Psoas muscle (tissue), 8 donors: ENCODE measurements around the gene AKR7A3. TPM values are rescaled to one million over a fixed set of nuclear protein-coding genes. Genes with fewer than 3 reads are reported as not detected.

Source experiments
- ATAC-seq, 4 donors: fragments of 200-7000 bp; cut with Tn5 transposase; one replicate each; pipeline ENCODE4 v1.9.1; 2020; ENCODE audit warnings: moderate library complexity in 3 of 4, mild to moderate bottlenecking in 2 of 4
- DNase-seq, 2 donors: peaks; one replicate each; pipeline ENCODE4 v3.0.0-alpha.2; 2020
- H3K27ac ChIP-seq: fragments of 200-600 bp; one replicate; pipeline ENCODE4 v1.8.0; 2022
- H3K27me3 ChIP-seq, 3 donors: fragments of 200-600 bp in 1 of 3; one replicate each; pipeline versions ENCODE4 v1.6.1 to v1.8.0; 2013 to 2022; ENCODE audit warnings: low read length in 2 of 3, mild to moderate bottlenecking in 2 of 3, moderate library complexity in 1 of 3; ENCODE audit not compliant: insufficient read depth in 3 of 3
- H3K36me3 ChIP-seq, 2 donors: fragments of 200-600 bp in 1 of 2; one replicate each; pipeline versions ENCODE4 v1.6.1 to v1.8.0; 2013 to 2022; ENCODE audit warnings: low read depth in 1 of 2, mild to moderate bottlenecking in 1 of 2, moderate library complexity in 1 of 2; ENCODE audit not compliant: insufficient read depth in 1 of 2
- H3K4me1 ChIP-seq: fragments of 200-600 bp; one replicate; pipeline ENCODE4 v1.8.0; 2022
- H3K4me3 ChIP-seq: fragments of 200-600 bp; one replicate; pipeline ENCODE4 v1.8.0; 2022; ENCODE audit warnings: mild to moderate bottlenecking
- H3K9me3 ChIP-seq: fragments of 200-600 bp; one replicate; pipeline ENCODE4 v1.8.0; 2022
- WGBS, 3 donors: extraction: QIAGEN DNeasy Blood & Tissue Kit; methylation state at CpG; one replicate each; pipeline versions ENCODE4 v1.1.6 to v1.1.7; 2013; 5-methylcytosine and 5-hydroxymethylcytosine counted together
- intact Hi-C, 2 donors: fragments of 100-400 bp; cut with DNase I; formaldehyde crosslinking; loops; one replicate each; pipeline versions ENCODE4 v1.11.0 to v1.14.2; 2022
- polyA plus RNA-seq, 3 donors: library from polyadenylated mRNA; stranded (reverse); fragments of 200-250 nt; gene quantifications; one replicate each; pipeline ENCODE4 v1.2.3, GENCODE V29; 2013
- total RNA-seq, 4 donors: library from RNA; stranded (reverse); fragmentation: NEBNext Ultra II Directional in 2 of 4; extraction: Animal tissue kit (Norgen Biotek cat#: 25700) in 2 of 4; gene quantifications; one replicate each; pipeline versions ENCODE4 v1.2.1 to v1.2.4, GENCODE V29; 2021 to 2023
- TF ChIP-seq, protein P1 (sequence below): fragments of 200-600 bp; IDR thresholded peaks from one replicate; pipeline ENCODE4 v1.8.0; 2022; ENCODE audit warnings: antibody characterized with exemption
- donor health status: healthy with polysubstance abuse.
- donor health status: DM: no; HTN: no; CAD: no; lungs with moderate emphysema.
- donor health status: Bipolar disorder and iron deficiency.
- donor health status: healthy.
- donor health status: DM: yes; HTN: yes; CAD: no.
- donor health status: DM: no; HTN: no; CAD: no.
- donor health status: DM: no; HTN: no; CAD: no.
- donor health status: DM: yes; HTN: yes; CAD: no.

AKR7A3 gene
- total and polyA plus RNA-seq, 7 donors = 0.15 to 0.42 (median 0.34) TPM; not detected in 1

DNA sequence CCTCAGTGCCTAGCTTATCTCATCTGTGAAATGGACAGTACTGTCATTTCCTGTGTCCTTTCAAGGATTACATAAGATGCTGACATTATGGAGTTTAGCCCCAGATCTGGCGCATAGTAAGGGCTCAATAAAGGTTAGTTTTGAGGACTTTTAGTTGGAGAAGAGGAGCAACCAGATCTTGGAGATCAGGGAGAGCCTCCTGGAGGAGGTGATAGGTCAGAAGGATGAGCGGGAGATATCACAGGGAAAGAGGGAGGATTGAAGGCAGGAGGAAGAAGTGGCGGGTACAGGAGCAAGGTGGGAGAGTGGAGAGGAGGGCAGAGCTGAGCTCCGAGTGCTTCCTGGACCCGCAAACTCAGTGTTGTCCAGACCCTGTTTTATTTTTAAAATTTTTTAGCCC lies 41.0 kb upstream of the AKR7A3 start:
- peaks cover 0 to 73% of the 10 kb centered on the region in 2 donors for H3K36me3 ChIP-seq
- intact Hi-C loops = no loop called here
- no peak overlapping the region for H3K4me3 ChIP-seq
- H3K4me1 ChIP-seq = no peaks in the 10 kb centered on the region
- ATAC-seq = no peak
- WGBS, 3 donors = 93 to 96% (median 95%) methylated on average over 5 of the region's 5 CpGs
- no peak for DNase-seq
- H3K9me3 ChIP-seq = no peaks in the 10 kb centered on the region
- H3K27ac ChIP-seq = no peak overlapping the region
- no peaks in the 10 kb centered on the region for H3K27me3 ChIP-seq
- TF ChIP-seq, protein P1, sequence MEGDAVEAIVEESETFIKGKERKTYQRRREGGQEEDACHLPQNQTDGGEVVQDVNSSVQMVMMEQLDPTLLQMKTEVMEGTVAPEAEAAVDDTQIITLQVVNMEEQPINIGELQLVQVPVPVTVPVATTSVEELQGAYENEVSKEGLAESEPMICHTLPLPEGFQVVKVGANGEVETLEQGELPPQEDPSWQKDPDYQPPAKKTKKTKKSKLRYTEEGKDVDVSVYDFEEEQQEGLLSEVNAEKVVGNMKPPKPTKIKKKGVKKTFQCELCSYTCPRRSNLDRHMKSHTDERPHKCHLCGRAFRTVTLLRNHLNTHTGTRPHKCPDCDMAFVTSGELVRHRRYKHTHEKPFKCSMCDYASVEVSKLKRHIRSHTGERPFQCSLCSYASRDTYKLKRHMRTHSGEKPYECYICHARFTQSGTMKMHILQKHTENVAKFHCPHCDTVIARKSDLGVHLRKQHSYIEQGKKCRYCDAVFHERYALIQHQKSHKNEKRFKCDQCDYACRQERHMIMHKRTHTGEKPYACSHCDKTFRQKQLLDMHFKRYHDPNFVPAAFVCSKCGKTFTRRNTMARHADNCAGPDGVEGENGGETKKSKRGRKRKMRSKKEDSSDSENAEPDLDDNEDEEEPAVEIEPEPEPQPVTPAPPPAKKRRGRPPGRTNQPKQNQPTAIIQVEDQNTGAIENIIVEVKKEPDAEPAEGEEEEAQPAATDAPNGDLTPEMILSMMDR = no peak

- WGBS, 3 donors = 83 to 90% (median 87%) methylated on average over 13 of the region's 13 CpGs
- Histone ChIP-seq H3K4me3 (no peak overlapping the region), H3K36me3 (peaks cover 0 to 77% of the 10 kb centered on the region in 2 donors), H3K4me1 (no peaks in the 10 kb centered on the region), H3K27ac (no peak overlapping the region), H3K9me3 (no peaks in the 10 kb centered on the region), H3K27me3 (no peaks in the 10 kb centered on the region)
- DNase-seq (peak in 1 of 2 donors; percentile 7), ATAC-seq (no peak)
- TF ChIP-seq, protein P1 = no peak
- intact Hi-C loops = no loop called here
These were observed 40.6 kb upstream of the AKR7A3 start for GRCh38 chr1:19329188-19329587.

GRCh38 chr1:19328486-19328885 lies 39.9 kb upstream of the AKR7A3 start:
- intact Hi-C loops = no loop called here
- Histone ChIP-seq H3K4me1 (no peaks in the 10 kb centered on the region), H3K27me3 (no peaks in the 10 kb centered on the region), H3K27ac (no peak overlapping the region), H3K4me3 (no peak overlapping the region), H3K9me3 (no peaks in the 10 kb centered on the region), H3K36me3 (peaks cover 4 to 82% of the 10 kb centered on the region in 2 donors)
- 92 to 94% (median 93%) methylated on average over 13 to 18 of the region's 18 CpGs for WGBS, 3 donors
- ATAC-seq (no peak), DNase-seq (peak in 1 of 2 donors; percentile 14)
- TF ChIP-seq, protein P1 = no peak

DNA sequence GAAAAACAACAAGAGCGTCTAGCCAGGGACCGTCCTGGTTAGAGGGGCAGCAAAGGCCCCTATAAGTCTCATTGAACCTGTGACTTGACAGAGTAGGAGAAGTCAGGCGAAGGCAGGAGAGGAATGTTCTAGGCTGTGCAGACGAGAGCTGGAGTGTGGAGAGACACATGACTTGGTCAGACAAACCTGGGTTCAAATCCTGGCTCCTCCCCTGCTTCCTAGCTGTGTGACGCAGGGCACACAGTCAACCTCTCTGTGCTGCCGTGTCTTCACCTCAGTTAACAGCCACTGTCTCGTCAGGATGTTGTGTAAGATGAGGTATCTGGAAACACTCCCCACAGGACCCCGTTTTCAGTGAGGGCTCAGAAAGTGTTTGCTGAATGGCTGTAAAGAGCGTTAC lies 39.2 kb upstream of the AKR7A3 start:
- DNase-seq (no peak), ATAC-seq (no peak)
- WGBS, 3 donors = 87 to 93% (median 89%) methylated on average over 9 of the region's 9 CpGs

More for the DNA sequence above, 39.2 kb upstream of the AKR7A3 start:
- TF ChIP-seq, protein P1 = no peak
- Histone ChIP-seq H3K27me3 (no peaks in the 10 kb centered on the region), H3K27ac (no peak overlapping the region), H3K9me3 (no peaks in the 10 kb centered on the region), H3K4me3 (no peak overlapping the region), H3K36me3 (peaks cover 4 to 84% of the 10 kb centered on the region in 2 donors), H3K4me1 (no peaks in the 10 kb centered on the region)
- intact Hi-C loops = no loop called here
